ENCODE results near the gene TADA2A.
"Not testable (repeated sequence)": the region's sequence is repeated elsewhere in the genome, so short reads cannot be mapped to it uniquely, and the experiment has no call there.

Gene TADA2A

DNA sequence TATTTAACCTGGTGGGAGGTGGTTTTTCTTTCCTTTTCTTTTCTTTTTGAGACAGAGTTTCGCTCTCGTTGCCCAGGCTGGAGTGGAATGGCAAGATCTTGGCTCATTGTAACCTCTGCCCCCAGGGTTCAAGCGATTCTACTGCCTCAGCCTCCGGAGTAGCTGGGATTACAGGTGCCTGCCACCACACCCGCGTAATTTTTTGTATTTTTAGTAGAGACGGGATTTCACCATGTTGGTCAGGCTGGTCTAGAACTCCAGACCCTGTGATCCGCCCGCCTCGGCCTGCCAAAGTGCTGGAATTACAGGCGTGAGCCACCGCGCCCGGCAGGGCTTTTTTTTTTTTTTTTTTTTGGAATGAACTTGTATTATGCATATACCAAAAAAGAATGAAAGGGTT lies 1.2 kb upstream of the TADA2A start:
- DNase-seq, result not testable (repeated sequence)

DNA sequence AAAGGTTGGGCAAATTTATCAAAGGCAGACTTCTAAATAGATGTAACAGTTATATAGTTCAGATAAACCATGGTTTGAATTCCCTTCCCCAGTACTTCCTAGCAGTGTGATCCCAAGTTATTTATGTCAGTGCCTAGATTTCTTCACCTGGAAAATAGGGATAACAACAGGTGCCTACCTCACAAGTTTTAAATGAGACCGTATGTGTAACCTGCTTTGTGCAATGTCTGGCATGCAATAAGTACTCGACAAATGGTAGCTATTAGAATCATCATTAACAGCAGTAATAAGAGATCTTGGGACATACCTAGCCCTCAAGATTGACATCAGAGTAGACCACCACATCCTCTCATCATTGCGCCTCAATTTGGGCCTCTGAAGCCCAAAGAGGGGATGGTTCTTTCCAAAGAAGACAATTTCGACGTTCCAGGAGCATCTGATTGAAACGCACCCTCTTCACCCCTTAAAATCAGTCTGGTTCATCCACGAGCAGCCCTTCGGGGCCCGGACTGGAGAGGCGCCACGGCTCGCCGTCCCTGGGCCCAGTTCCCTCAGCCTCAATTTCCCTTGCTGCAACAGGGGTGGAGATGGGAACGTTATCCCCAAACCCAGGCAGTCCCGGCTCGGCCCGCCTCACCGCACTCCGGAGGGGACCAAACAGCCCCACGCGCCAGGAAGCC lies 591 bp upstream of the TADA2A start:
- DNase-seq, result no peak

DNA sequence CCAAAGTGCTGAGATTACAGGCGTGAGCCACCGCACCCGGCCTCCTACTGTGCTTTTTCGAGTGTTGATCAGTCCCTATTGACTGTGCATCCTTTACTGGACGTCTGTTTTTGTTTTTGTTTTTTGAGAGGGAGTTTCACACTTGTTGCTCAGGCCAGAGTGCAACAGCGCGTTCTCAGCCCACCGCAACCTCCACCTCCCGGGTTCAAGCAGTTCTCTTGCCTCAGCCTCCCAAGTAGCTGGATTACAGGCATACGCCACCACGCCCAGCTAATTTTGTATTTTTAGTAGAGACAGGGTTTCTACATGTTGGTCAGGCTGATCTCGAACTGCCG lies 1.4 kb downstream of the TADA2A start:
- not testable (repeated sequence) for DNase-seq

DNA sequence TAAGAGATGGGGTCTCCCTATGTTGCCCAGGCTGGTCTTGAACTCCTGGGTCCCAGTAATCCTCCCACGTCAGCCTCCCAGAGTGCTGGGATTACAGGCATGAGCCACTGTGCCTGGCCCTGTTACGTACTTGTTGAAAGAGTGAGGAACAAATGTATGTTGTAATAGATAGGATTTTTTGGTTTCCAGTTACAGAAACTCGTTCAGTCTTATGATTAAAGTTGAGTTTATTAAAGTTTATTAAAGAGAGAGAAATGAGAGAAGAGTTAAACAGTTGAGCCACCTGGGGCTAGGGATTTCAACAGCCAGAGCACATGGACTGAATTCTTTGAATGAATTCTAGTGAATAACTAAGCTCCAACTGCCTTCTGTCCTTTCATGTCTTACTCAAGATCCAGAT lies 3.7 kb downstream of the TADA2A start:
- no peak for DNase-seq

DNA sequence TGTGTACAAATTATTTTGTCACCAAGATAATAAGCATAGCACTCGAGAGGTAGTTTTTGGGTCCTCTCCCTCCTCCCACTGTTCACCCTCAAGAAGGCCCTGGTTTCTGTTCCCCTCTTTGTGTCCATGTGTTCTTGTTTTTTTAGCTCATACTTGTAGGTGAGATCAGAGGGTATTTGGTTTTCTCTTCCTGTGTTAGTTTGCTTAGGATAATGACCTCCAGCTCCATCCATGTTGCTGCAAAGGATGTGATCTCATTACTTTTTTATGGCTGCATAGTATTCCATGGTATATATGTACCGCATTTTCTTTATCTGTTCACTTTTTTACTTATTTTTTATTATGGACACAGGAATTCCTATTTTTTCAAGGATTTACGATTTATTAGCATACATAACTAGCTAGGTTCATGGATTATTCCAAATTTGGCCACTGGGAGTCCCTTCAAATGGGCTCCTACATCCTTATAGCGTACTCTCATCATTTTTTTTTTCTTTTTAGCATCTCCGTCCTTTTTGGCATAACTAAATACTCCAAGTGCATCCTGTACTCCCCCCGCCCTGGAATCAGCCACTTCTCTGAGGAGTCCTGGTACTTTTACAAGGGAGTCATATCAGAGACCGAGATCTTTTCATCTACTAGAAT lies 7.3 kb downstream of the TADA2A start:
- DNase-seq, result no peak

DNA sequence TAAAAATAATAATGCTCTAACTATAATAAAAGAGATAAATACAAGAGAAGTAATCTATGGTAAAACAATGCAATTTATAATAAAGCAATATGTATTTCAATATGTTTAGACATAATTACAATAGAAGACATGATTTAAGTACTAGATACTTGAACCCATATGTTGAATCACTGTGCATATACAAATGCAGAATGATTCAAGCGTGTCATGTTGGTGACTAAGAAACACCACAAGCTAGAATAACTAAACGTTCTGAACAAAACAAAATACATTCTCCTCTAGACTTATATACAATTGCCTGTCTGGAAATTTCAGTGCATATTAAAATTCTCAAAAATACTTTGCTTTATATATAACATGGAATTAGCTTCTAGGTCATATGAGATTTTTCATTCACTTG lies 11.2 kb downstream of the TADA2A start:
- DNase-seq, result no peak

DNA sequence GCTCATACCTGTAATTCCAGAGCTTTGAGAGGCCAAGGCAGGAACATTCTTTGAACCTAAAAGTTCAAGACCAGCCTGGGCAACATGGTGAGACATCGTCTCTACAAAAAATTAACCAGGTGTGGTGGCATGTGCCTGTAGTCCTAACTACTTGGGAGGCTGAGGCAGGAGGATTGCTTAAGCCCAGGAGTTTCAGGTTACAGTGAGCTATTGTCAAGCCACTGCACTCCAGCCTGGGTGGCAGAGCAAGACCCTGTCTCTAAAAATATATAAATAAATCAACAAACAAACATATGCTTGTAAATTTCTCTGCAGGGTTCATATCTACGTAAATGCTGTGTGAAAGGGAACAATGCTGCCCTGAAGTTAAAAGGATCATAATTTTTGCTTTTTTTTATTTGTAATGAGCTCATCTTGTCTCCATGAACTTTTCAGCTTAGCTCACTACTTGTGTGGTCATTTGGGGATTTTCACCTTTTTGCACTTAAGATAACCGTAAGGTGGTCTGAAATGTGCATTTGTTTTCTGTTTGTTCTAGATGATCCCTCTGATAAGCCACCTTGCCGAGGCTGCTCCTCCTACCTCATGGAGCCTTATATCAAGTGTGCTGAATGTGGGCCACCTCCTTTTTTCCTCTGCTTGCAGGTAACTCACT lies 16.4 kb downstream of the TADA2A start:
- no peak for DNase-seq

DNA sequence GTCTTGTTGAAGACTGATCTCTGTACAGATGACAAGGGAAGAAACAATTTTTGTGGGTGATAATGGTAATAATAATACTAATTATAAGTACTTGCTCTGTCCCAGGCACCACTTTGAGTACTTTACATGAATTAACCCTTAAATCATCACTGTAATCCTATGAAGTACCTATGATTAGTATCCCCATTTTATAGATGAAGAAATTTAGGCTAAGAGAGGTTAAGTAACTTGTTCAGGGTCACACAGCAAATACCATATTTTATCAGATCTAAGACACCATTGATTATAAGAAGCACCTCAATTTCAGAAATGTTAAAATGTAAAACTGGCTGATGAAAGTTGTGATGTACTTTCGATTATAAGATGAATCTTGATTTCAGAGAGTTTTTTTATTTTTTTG lies 18.6 kb downstream of the TADA2A start:
- no peak for DNase-seq

DNA sequence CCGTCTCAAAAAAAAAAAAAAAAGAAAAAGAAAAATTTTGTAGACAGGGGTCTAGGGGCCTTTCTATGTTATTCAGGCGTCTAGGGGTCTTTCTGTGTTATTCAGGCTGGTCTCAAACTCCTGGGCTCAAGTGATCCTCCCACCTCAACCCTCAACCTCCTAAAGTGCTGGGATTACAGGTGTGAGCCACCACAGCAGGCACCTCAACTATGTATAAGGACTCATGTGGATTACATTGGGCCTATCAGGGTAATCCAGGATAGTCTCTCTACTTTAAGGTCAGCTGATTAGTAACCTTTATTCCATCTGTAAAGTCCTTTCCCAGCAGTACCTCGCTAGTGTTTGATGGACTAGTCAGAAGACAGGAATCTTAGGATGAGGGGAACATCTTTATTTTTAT lies 22.4 kb downstream of the TADA2A start:
- DNase-seq, result no peak

DNA sequence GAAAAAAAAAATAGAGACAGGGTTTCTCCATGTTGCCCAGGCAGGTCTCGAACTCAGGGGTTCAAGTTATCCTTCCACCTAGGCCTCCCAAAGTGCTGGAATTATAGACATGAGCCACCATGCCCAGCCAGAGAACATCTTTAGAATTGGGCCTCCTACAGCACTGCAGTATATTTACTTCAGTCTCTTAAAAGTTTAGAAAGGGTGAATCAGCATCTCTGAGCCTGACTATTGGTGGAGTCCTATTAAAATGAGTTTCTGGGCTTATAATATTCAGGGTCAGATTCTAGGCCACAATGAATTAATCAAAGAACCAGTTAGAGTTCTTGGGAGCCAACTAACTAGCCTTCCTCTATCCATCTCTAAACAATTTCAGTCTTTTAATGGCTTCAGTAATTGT lies 22.8 kb downstream of the TADA2A start:
- DNase-seq, result no peak

DNA sequence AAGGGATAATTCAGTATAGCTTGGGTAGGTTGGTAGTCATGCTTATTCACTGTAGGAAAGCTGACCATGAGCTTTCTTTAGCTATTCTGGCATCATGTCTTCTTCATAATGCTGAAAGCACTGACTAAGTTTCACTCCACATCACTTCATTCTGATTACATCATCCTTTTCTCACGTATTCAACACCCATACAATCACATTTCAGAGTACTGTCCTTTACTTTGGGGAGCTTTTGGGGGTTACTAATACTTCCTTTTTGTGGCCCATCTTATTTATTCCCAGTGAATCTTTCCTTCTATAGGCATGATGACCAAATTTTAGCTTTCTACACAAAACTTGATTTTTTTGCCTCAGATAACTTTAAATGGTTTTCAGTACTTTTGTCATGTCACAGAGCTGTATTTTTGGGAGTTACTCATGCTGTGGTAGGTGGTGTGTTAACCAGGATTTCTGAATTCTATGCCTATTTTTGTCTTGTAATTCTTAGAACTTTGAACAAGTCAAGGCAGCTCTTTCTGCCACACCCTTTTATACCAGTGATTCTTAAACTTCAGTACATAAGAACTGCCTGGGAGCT lies 23.5 kb downstream of the TADA2A start:
- no peak for DNase-seq

DNA sequence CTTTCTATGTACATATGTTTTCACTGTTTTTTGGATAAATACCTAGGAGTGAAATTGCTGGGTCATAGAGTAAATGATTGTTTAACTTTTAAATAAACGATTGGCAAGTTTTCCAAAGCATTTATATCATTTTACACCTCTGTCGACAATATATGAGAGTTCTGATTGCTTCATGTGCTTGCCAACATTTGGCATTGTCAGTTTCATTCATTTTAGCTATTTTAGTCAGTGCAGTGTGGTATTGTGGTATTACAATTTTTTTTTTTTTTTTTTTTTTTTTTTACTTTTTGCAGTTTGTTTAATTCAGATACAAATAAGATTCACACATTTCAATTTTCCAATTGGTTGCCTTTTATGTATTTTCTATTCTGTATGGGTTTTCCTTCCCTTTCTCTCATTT lies 26.0 kb downstream of the TADA2A start:
- DNase-seq, result no peak

DNA sequence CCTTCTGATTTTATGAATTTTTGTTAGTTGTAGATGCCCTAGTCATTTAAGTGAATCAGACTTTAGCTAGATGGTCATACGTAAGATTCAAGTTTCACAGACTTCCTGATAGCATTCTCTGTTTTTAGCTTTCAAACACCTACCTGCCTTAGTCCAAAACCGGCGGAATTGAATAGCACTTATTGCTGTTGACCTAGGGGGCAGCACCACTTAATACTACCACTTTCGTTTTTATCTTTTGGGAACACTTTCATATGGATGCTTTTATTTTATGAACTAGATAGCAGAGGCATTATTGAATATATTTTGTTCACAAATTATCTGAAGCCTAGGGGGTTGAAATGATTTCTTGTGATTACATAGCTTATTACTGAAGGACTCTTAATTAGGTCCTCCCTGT lies 31.5 kb downstream of the TADA2A start:
- no peak for DNase-seq

DNA sequence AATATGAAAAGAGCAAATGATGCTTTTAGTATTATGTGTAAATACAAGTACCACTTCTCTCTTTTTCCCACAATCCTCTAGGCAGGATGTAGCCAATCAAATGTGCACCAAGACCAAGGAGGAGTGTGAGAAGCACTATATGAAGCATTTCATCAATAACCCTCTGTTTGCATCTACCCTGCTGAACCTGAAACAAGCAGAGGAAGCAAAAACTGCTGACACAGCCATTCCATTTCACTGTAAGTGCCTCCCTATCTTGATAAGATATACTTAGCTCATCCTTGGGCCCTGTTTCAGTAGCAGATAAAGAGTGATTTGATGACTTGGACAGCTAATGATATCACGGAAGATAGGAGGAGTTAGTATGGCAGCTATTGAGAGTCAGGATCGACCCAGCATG lies 33.7 kb downstream of the TADA2A start:
- no peak for DNase-seq

DNA sequence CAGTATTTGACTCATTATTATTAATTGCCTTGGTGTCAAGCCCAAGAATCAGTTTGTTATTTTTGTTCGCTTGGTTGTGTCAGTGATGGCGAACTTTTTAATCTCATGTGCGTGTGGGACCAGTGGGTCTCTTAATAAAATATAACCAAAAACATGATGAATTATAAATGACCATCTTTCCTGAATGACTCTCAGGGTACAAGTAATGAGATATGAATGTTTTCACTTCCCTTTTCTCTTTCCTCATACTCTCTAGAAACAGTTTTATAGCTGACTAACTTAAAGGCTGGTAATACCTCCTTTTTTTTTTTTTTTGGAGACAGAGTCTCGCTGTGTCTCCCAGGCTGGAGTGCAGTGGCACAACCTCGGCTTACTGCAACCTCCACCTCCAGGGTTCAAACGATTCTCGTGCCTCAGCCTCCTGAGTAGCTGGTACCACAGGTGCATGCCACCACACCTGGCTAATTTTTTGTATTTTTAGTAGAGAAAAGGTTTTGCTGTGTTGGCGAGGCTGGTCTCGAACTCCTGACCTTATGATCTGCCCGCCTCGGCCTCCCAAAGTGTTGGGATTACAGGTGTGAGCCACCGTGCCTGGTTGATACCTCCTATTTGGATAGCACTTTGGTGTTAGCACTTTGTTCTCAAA lies 34.8 kb downstream of the TADA2A start:
- DNase-seq, result not testable (repeated sequence)

DNA sequence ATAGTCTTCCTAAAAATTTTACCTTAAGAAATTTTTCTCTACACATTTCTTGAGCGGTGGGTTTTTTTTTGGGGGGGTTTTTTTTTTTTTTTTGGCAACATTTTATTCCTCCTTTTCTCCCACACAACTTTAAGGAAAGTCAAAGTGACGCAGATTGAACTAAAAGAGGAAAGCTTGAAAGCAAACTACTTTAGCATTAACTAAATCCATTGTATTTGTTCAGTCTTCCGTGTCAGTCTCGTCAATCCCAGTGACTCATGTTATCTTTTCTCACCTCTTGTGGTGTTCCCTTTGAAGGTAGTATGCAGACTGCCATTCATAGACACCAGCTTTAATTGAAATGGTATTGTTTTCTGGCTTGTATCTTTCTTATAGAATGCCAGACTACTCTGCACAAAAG lies 39.3 kb downstream of the TADA2A start:
- no peak for DNase-seq

DNA sequence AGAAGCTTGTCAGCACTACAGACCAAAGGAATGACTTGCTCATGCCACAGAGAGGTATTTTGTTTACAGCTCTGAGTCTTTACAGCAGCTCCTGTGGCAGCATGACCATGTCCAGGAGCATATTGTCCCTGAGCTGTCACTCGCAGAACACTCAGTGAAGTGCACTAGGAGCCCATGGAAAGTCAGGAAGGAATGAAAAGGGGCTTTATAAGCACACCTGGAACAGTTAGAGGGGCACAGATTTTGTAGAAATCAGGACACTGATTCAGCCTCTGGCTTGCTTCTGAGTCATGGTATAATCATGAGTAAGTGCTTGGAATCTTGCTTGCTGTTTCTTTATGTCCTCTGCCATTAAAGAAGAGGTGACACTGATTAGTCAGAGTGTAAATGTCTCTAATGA lies 41.0 kb downstream of the TADA2A start:
- no peak for DNase-seq

DNA sequence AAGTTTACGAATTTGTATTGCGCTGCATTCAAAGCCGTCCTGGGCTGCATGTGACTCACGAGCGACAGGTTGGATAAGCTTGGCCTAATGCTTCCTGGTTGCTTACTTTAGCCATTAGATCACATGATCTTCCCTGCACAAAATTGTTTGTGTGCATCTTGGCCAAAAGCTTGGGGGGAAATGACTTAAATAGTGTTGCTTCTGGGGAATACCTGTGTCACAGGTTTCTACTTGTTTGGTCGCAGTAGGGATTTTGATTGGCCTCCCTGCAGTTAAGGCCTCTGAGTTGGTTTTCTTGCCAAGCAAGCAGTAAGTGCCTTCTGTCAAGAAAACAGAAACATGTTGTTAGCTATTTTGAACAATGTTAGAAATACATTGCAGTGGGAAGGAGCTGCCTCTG lies 43.4 kb downstream of the TADA2A start:
- DNase-seq, result no peak

DNA sequence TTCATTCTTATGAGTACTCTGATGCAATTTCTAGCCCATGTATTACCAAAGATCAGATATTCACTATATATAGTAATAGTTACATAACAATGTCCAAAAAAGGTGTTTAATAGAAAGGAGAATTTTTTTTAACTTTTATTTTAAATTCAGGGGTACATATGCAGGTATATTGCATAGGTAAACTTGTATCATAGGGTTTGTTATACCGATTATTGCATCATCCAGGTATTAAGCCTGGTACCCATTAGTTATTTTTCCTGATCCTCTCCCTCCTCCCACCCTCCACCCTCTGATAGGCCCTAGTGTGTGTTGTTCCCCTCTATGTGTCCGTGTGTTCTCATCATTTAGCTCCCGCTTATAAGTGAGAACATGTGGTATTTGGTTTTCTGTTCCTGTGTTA lies 51.1 kb downstream of the TADA2A start:
- not testable (repeated sequence) for DNase-seq

DNA sequence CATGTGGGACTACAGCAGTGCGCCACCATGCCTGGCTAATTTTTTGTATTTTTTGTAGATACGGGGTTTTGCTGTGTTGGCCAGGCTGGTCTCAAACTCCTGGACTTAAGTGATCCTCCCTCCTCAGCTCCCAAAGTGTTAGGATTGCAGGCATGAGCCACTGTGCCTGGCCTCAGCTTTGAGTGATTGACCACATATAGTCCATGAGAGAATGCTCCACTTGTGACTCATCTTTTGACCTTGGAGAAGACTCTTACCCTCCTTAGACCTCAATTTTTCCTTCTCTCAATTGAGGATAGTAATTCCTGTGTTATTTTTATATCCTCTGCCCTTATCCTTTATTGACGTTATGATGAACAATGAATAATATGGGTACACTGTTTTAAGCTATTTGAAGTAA lies 52.1 kb downstream of the TADA2A start:
- no peak for DNase-seq

DNA sequence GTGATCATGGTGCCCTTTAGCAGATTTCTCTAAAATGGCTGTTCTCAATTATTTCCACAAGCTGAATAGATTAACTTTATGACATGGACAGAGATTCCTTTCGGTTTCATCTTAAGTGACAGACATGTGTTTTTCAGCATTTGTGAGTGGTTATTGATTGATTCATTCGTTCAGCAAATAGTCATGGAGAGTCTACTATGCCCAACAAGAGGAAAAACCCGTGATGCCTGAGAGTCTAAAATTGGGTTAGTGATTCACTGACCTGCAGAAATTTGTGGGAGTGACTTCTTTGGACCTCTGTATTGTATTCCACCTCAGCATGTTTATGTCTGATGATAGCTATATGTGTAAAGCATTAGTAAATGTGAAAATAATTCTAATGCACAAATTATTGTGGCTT lies 55.0 kb downstream of the TADA2A start:
- no peak for DNase-seq

DNA sequence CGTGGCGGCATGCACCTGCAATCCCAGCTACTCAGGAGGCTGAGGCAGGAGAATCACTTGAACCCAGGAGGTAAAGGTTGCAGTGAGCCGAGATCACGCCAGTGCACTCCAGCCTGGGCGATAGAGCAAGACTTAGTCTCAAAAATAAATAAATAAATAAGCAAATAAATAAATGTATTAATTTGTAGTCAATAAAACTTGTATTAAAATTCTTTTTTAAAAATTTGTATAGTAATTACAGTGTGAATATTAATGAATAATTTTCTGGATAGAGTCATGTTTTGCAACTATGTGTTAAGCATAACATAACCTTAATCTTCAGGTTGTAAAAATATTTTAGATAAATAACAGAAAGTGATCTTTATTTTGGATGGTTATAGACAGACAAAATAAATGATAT lies 55.8 kb downstream of the TADA2A start:
- no peak for DNase-seq

DNA sequence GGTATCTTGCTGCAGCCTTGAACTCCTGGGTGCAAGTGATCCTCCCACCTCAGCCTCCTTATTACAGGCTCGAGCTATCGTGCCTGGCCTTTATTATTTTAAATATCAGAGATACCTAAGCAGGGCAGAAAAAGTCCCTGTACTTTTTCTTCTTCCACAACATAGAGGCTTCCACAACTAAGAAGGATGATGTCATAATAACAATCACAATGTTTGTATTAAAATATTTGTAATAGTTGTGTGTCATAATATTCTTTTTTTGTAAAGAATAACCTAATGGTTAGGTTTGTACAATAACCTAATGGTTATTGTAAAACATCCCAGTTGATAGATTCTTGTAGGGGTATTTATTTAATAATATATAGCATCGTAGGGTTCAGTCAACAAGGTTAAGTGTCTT lies 56.4 kb downstream of the TADA2A start:
- no peak for DNase-seq

DNA sequence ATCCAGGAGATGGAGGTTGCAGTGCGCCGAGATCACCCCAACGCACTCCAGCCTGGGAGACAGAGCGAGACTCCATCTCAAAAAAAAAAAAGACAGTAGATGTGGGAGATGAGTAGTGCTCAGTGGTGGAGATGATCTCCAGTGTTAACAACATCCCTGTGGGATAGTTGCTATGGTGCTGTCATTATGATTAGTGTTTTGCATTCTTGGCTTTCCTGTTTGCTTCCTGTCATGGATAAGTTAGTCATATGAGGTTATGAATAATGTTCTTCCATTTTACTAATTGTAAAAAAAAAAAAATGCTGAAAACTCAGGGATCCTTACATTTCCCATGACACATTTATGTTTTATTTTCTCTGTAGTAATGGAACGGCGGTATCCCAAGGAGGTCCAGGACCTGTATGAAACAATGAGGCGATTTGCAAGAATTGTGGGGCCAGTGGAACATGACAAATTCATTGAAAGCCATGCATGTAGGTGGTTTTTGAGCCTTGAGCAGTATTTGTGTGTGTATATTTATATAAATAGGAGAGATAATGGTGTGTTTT lies 58.5 kb downstream of the TADA2A start:
- no peak for DNase-seq

Data from stimulated activated CD8-positive, alpha-beta memory T cell treated with anti-CD3 and anti-CD28 coated beads, Interleukin-4, amount 100 ng/mL, for 48 hours (primary cell).